DMS 273 (cell line): ENCODE measurements around the gene NCOA1.
A peak's percentile ranks its signal among the peaks of the same experiment; 100 is the strongest.
"Not testable (repeated sequence)": the region's sequence is repeated elsewhere in the genome, so short reads cannot be mapped to it uniquely, and the experiment has no call there.

Experiments
- DNase-seq: peaks from one replicate; lab custom pipeline; 2025; ENCODE audit not compliant: unreplicated experiment; lab: John Stamatoyannopoulos, UW

Gene NCOA1

DNA sequence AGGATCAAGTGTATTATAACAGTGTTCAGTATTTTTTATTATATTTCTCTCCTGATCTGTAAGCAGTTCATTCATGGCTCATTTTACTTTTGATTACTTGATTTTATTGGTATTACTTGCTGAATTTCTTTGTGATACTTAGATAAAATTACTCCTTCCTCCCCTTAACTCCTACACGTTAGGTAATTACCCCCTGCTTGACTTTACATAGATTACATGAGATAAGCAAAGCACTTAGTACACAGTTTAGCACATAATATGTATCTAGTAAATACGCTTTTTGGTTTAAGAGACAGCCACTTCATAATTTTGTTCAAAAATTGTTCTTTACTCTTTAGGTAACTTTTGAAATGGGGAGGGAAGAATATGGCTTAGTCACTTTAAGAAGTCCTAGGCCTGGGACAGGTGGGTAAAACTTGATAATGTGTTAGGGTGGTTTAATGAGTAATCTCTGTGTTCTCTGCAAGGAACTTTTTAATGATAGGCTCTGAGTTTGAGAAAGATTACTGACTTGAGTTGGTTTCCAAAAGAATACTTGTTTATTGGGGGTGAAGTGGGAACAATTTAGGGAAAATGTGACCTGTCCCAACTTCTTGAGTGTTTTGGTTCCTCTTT, 80.9 kb downstream of the NCOA1 start:
- no peak for DNase-seq

DNA sequence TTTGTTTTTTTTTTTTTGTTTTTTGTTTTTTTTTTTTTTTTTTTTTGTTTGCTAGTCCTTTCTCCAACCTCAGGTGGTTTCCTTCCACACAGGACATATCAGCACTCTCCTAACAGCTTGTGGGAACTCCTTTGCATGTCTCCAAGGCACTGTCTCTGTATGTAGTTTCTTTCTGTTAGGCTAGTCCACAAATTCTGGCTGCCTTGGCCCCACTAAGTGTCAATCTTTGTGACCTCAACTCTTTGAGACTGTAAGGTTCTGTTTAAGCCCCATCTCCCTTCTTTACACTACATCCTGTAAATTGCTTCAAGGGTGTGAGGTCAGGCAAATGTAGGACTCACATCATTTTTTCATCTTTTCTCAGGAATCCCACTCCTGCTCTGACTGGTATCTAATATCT, 85.1 kb downstream of the NCOA1 start:
- no peak for DNase-seq

DNA sequence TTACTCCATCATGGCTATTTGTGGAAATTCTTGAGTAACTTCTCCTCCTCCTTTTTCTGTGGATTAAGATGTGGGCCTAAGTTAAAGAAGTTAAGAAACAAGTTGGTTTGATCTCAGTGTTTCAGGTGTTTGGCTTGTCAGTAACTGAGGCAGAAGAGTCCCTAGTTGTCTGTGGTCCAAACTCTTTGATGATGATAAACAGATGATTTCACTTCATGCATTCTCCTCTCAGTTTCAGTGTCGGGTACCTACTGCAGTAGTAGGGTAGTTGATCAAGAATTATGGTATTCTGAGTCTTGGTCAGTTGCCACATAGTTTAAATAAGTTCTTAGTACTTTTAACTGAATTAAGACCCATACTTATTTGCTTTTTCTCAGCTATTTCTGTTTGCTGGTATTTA, 85.6 kb downstream of the NCOA1 start:
- DNase-seq: no peak

DNA sequence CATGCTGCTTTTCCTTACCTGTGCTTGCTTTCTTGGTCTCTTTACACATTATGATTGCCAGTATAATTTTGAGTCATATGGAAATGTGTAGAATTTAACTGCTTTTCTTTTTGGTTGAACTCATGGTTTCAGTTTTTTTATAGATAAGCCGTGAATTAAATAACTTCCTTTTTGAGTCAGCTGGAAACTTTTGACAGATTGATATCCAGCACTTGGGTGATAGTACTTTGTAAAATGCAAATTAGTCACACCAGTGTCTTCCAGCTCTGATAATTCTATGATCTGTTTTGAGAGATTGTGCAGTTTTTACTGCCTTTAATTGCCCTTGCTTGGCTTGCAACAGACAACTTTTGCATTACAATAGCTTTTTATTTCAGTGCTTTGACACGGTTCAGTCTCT, 86.4 kb downstream of the NCOA1 start:
- no peak for DNase-seq

DNA sequence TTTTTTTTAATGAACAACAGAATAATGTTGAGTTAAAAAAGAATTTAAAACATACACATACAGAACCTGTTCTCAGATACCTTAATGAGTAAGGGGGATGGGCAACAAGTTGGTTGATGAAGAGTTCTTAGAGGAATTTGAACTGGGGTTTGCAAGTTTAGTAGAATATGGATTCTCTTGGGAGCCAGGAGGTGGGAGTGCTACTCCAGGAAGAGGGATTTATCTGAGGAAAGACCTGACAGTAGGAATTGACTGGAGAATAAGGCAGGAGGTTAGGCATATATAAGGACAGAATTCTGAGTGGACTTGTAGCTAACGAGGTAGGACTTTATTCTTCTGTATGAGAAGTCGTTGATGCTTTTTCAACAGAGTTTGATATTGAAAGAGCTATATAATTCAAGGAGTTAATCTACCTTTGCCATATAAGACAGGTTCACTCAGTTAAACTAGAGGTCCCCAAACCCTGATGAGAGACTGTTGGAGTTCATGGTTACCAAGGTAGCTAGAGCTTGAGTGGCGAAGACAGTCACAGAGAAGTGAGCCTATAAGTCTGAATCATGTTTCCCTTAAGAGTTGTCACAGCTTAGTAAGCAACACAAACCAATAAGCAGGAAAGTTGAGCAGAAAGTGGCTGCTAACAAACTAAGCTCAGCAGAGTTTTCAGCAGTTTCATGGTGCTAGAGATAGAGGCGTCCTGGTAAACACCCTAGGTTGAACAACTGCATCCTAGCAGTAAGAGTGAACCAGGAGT, 88.2 kb downstream of the NCOA1 start:
- no peak for DNase-seq

DNA sequence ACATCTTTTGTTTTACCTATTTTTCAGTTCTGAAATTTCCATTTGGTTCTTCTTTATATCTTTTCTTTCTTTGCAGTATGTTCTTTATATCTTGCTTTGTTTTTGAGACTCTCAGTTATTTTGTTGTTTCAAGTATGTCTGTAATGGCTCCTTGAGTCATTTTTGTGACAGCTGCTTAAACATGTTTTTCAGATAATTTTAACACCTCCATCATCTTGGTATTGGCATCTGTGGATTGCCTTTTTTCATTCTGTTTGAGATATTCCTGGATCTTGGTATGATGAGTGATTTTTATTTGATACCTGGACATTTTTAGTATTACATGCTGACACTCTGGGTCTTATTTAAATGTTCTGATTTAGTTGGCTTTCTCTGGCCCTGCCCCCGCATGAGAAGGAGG, 89.5 kb downstream of the NCOA1 start:
- no peak for DNase-seq

DNA sequence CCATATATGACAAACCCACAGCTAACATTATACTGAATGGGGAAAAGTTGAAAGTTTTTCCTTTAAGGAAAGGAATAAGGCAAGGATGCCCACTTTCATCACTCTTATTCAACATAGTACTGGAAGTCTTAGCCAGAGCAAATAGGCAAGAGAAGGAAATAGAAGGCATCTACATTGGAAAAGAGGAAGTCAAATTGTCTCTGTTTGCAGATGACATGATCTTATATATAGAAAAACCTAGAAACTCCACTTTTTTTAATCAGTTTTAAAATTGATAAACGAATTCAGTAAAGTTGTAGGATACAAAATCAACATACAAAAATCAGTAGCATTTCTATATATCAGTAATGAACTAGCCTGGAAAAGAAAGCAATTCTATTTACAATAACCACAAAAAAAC, 90.9 kb downstream of the NCOA1 start:
- DNase-seq: not testable (repeated sequence)

DNA sequence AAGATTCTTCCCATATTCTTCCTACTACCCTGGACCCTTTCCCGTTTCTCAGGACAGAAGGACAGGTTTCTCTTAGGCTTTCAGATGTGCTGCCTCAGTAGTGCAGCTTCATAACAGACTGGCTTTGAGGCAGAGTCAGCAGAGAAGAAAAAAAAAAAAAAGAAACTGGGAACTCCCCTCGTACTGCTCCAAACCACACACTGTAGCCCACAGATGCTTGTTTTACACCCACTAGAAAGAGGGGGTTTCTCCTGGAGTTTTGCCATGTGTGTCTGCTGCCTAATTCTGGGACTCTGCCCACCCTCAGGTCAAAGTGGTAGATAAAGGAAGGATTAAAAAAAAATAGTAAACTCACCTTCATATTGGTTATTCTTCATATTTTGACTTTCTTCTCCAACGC, 95.9 kb downstream of the NCOA1 start:
- no peak for DNase-seq

DNA sequence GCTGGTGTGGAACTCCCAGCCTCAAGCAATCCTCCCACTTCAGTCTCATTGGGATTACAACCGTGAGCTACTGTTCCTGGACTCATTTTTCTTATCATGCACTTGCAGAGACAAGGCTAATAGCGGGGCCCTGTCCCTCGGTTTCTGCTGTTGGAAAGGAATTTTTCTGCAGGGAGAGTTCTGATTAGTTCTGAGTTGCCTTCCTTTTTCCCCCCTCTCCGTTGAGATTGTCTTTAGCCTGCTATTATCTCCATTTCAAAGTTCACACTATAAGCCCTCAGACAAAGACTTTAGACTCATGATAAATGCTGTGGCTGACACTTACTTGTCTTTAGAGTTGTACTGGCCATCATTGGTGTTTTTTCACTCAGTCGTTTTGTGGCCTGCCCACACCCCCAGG, 97.2 kb downstream of the NCOA1 start:
- DNase-seq: no peak

DNA sequence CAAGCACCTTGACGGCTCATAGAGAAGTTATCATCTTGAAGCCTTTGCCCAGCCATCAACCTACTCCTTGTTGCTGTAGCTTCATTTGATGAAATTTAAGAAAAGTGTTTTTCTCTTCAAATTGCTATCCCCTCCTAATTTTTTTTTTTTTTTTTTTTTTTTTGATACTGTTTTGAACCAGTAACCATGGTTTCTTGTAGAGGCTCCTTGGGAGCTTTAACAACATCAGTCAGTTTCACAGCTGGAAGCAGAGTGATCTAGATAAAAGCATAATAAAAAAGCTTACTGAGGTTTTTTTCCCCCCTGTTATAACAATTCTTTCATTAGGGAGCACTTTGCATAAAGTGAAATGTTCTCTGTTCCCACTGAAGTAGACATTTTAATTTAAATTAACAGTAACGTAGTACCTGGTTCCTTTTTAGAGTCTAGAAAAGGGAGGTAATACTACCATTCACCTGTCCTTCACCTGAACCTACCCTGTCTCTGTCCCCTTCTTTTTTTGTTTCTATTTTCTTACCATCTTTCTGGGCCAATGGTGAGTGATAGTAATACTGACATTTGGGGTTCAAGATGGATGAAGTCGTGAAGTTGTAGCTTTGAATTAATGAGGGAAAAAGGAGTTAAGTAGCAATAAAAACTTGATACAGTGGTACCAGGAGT, 101.5 kb downstream of the NCOA1 start:
- no peak for DNase-seq

DNA sequence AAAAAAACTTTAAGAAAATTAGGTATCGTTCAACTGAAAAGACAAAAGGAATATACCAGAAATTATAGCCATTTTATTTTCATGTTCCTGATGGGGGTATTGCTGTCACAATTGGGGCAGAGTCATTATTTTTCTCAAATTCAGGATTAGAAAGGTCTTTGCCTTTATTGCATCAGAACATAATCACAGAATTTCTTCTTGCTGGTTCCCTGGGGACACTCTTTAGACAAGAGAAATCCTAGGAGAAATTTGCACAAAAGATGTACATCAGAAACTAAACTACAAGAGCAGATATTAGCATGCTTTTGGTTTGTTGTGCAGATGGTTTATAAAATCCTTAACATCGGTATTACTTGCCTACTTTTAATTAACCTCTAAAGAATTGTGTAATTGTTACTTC, 103.2 kb downstream of the NCOA1 start:
- DNase-seq: no peak

DNA sequence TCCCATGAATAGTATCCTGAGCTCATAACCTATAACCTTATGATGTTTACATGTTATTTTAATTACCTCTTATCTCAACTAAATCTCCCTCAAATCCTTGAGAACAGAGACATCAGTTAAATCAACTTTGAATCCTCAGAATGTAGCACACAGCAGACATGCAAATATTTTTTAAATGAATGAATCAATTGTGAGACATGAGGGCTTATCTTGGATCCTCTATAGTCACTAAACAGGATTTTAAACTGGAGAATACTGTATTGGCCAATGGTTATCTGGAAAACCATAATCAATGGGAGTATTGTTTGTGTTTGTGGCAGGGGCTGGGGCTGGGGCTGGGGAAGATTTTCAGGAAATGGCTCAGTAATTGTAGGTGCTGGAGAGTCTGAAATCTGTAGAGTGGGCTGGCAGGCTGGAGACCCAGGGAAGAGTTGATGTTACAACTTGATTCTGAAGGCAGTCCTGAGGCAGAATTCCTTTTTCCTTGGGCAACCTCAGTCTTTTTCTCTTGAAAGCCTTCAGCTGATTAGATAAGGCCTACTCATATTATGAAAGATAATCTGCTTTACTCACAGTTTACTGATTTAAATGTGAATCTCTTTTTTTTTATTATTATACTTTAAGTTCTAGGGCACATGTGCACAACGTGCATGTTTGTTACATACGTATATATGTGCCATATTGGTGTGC, 106.3 kb downstream of the NCOA1 start:
- DNase-seq: no peak

DNA sequence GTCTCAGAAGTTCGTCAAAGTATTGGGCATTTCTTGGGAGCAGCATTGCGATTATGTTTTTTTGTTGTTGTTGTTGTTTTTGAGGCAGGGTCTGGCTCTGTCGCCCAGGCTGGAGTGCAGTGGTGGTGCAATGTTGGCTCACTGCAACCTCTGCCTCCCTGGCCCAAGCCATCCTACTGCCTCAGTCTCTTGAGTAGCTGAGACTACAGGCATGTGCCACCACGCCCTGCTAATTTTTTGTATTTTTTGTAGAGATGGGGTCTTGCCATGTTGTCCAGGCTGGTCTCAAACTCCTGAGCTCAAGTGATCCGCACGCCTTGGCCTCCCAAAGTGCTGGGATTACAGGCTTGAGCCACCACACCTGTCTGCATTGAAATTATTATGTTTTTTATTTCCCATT, 109.1 kb downstream of the NCOA1 start:
- DNase-seq: not testable (repeated sequence)

DNA sequence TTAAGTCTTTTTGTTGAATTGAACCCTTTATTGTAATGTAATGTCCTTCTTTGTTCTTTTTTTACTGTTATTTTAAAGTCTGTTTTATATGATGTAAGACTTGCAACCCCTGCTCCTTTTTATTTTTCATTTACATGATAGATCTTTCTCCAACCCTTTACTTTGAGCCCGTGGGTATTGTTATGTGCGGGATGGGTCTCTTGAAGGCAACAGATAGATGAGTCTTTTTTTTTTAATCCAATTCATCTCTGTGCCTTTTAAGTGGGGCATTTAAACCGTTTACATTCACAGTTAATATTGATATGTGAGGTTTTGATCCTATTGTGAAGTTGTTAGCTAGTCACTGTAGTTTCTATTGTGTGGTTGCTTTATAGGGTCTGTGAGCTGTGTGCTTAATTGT, 120.6 kb downstream of the NCOA1 start:
- DNase-seq: no peak

DNA sequence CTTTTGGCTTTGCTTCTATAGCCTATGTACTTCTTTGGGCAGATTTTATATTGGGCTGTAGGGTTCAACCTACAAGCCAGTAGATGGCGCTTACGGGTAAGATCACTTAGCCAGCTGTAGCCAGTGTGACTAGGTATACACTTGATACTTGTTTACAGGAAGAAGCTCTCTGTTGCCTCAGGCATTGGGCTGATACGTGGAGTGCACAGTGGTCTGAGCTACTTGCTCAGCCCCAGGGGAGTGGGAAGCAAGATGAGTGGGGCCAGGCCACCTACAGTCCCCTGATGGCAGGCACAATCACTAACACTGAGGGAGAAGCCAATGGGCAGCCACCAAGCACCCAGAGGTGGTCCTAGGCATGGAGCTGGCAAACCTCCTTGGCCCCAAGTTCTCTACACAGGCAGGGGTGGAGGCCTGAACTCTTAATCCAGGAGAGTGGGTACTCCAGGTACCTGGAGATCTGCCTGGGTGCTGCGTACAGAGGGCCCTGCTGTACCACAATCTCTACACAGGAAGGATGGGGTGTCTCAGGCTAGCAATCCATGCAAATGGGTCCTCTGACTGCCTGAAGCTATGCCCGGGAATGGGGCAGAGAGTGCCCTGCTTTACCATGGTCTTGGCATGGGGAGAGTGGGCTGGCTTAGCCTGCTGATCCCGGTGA, 122.2 kb downstream of the NCOA1 start:
- peak; percentile 67 for DNase-seq

DNA sequence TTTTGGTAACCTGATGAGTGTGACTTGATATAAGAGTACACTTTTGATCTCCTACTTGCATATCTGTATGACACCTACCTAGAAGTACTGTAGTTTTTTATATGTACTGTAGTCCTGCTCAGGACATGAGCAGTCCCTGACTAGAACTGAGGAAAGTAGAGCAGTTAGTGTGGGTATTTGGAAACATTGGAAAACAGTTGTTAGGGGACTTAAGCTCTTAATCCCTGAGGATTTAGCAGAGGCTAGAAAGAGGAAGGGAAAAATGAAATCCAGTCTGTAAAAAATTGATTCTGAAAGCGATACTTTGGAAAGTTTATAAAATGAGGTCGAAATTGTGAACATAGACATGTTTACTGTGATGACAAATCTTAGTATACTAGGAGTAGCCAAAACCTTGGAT, 125.6 kb downstream of the NCOA1 start:
- DNase-seq: no peak

DNA sequence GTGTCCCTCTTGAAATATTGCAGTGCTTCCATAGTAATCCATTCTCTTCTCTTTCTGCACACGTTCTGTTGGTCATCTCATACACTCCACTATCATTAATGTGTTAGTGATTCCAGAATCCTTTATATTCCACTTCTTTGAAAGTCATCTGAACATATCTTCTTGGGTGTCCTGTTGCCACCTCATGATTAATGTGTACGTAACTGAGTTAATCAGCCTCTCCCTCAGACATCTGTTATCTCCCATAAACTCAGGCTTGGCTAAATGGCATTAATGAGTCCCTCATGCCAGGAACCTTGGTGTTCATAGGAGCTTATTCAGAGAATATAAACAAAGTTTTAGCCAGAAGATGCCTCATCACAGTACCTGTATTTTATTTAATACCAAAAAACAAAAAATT, 126.4 kb downstream of the NCOA1 start:
- DNase-seq: peak; percentile 90

DNA sequence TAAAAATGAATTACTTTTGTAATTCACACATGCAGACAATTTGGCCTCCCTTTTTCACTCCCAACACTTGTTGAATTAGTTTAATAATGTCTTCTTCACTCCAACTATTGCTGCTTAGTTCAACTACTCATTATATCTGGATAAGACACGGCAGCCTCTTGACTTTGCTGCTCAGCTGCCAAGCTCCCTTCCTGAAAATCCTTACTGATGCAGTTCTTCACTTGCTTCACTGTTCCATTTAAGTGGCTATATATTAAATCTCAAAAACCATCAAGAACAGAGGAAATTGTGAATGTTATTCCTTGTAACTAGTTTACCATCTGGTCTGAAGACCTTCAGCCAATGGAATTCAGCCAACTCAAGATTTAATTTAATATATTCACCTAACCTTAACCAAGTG, 127.1 kb downstream of the NCOA1 start:
- DNase-seq: peak; percentile 69

DNA sequence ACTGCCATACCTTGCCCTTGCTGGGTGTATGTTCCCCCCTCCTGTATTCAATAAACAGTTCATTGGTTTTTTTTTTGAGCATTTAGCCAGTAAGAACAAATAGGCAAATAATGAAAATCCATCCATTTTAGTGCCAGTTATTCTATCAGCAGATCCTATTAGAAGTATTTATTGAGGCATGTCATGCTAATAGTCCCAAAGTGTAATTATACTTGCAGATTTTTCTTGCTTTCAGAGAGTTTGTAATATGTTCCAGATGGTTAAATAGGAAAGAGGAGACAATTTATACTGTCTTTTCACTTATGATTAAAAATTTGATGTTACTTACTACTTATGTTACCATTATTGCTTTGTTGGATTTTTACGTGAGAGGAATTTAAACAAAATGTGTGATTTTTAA, 127.6 kb downstream of the NCOA1 start:
- peak; percentile 59 for DNase-seq

DNA sequence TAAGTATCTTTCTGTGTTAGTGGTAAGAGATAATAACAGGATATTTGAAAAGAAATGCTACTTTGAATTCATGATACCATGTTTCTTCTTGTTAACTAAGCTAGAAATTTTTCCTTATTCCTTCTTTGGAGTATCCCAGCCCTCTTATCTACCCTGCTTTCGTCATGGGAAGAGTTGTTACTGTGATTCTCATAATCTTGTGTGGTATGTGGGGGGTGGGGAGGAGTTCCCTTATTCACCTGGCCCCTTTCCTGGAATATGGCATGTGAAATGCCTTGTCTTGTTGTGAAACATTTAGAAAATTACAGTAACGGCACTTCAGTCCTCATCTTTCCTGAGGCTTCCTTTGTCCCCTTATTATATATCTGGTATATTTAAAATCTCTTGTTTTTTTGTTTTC, 129.9 kb downstream of the NCOA1 start:
- DNase-seq: no peak

DNA sequence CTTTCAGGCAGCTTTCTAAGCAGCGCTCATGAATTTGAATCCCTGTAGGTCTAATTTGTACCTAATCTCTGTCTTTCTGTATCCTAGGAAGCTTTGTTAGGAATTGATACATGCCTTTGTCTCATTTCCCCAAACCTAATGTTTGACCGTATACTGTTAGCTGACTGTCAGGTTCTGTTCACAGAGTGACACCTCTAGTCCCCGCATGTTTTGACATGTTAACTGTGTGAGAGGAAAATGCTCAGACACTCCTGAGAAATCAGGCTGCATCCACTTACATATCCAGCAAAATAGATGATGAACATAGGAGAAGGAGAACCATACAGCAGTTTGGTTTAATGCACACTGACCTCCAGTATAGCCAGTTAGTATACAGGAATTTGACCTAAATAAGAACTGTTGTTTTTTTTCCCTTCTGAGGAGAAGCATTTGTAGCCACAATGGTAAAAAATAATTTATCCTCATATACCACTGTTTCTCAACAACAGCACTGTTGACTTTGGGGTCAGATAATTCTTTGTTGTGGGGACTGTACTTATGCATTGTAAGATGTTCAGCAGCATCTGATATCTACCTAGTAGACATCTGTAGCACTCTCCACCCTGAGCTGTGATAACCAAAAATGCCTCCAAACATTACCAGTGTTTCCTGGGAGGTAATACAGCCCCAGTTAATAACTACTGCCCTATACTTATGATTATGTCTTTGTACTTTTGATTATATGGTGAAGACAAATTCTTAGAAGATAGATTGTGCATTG, 130.9 kb downstream of the NCOA1 start:
- no peak for DNase-seq
